Measurements from ENCODE around the gene CSMD2.

The CSMD2 gene

DNA sequence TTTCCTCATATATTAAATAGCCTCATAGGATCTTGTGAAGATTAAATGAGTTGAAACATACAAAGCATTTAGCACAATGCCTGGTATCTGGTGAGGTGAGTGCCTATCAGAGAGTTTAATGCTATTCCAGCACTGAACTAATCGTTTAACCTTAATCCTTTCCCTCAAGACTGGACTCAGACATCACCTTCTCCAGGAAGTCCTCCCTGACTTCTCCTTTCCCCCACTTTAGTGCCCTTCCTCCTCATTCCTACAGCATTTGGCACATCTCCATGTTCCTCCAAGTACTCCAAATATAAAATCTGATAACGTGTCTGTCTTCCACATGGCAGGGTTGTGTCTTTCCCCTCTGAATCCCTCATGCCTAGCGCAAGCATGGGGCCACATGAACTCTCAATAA lies 632.8 kb downstream of the CSMD2 start:
- H3K4me1 ChIP-seq (ENCODE audit: insufficient read depth, low read length, poor library complexity, severe bottlenecking), result no peaks in the 10 kb centered on the region
- H3K79me2 ChIP-seq (ENCODE audit: insufficient read depth, low read length), result no peaks in the 10 kb centered on the region
- no peaks in the 10 kb centered on the region for H3K9me2 ChIP-seq (replicated peaks; ENCODE audit: low read depth, low read length)
- no peak overlapping the region for H3K4me2 ChIP-seq (ENCODE audit: low read depth, low read length, poor library complexity, severe bottlenecking)
- H3K4me3 ChIP-seq (ENCODE audit: low read length, poor library complexity, severe bottlenecking), result no peak overlapping the region
- H3K27me3 ChIP-seq (ENCODE audit: insufficient read depth, low read length, poor library complexity, severe bottlenecking), result no peaks in the 10 kb centered on the region
- no peak overlapping the region for H3K9ac ChIP-seq (ENCODE audit: low read depth, low read length, poor library complexity, severe bottlenecking)
- H3K36me3 ChIP-seq (ENCODE audit: insufficient read depth, low read length), result no peaks in the 10 kb centered on the region
- H2AFZ ChIP-seq (ENCODE audit: low read length), result no peak overlapping the region
- no peaks in the 10 kb centered on the region for H3F3A ChIP-seq (ENCODE audit: low read depth)
- TF ChIP-seq, protein P1, sequence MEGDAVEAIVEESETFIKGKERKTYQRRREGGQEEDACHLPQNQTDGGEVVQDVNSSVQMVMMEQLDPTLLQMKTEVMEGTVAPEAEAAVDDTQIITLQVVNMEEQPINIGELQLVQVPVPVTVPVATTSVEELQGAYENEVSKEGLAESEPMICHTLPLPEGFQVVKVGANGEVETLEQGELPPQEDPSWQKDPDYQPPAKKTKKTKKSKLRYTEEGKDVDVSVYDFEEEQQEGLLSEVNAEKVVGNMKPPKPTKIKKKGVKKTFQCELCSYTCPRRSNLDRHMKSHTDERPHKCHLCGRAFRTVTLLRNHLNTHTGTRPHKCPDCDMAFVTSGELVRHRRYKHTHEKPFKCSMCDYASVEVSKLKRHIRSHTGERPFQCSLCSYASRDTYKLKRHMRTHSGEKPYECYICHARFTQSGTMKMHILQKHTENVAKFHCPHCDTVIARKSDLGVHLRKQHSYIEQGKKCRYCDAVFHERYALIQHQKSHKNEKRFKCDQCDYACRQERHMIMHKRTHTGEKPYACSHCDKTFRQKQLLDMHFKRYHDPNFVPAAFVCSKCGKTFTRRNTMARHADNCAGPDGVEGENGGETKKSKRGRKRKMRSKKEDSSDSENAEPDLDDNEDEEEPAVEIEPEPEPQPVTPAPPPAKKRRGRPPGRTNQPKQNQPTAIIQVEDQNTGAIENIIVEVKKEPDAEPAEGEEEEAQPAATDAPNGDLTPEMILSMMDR (conservative IDR thresholded peaks at IDR 0.05; ENCODE audit: low read length), result no peak
- TF ChIP-seq EZH2phosphoT487 (IDR thresholded peaks at IDR 0.05; ENCODE audit: borderline replicate concordance), result no peak
- H3K9me3 ChIP-seq (ENCODE audit: insufficient read depth, low read depth, low read length), result no peaks in the 10 kb centered on the region
- H4K20me1 ChIP-seq (ENCODE audit: insufficient read depth, low read length, poor library complexity, severe bottlenecking), result no peaks in the 10 kb centered on the region

GRCh38 chr1:33529957-33530356 lies 635.1 kb downstream of the CSMD2 start:
- no peak overlapping the region for H3K9ac ChIP-seq (ENCODE audit: low read depth, low read length, poor library complexity, severe bottlenecking)

GRCh38 chr1:33527934-33528333 lies 637.1 kb downstream of the CSMD2 start:
- H3K9me3 ChIP-seq (ENCODE audit: insufficient read depth, low read depth, low read length), result no peaks in the 10 kb centered on the region
- no peaks in the 10 kb centered on the region for H3K4me1 ChIP-seq (ENCODE audit: insufficient read depth, low read length, poor library complexity, severe bottlenecking)
- no peaks in the 10 kb centered on the region for H3K79me2 ChIP-seq (ENCODE audit: insufficient read depth, low read length)
- H3K9me2 ChIP-seq (replicated peaks; ENCODE audit: low read depth, low read length), result no peaks in the 10 kb centered on the region
- no peak for TF ChIP-seq EZH2phosphoT487 (IDR thresholded peaks at IDR 0.05; ENCODE audit: borderline replicate concordance)
- TF ChIP-seq, protein P1 (conservative IDR thresholded peaks at IDR 0.05; ENCODE audit: low read length), result no peak
- H3K27me3 ChIP-seq (ENCODE audit: insufficient read depth, low read length, poor library complexity, severe bottlenecking), result no peaks in the 10 kb centered on the region
- H2AFZ ChIP-seq (ENCODE audit: low read length), result no peak overlapping the region
- no peaks in the 10 kb centered on the region for H3F3A ChIP-seq (ENCODE audit: low read depth)
- no peaks in the 10 kb centered on the region for H4K20me1 ChIP-seq (ENCODE audit: insufficient read depth, low read length, poor library complexity, severe bottlenecking)
- H3K36me3 ChIP-seq (ENCODE audit: insufficient read depth, low read length), result no peaks in the 10 kb centered on the region
- H3K4me3 ChIP-seq (ENCODE audit: low read length, poor library complexity, severe bottlenecking), result no peak overlapping the region
- H3K4me2 ChIP-seq (ENCODE audit: low read depth, low read length, poor library complexity, severe bottlenecking), result no peak overlapping the region
- no peak overlapping the region for H3K9ac ChIP-seq (ENCODE audit: low read depth, low read length, poor library complexity, severe bottlenecking)

More at GRCh38 chr1:33529957-33530356, 635.1 kb downstream of the CSMD2 start:
- no peak overlapping the region for H2AFZ ChIP-seq (ENCODE audit: low read length)
- no peaks in the 10 kb centered on the region for H3F3A ChIP-seq (ENCODE audit: low read depth)
- no peaks in the 10 kb centered on the region for H3K27me3 ChIP-seq (ENCODE audit: insufficient read depth, low read length, poor library complexity, severe bottlenecking)
- no peaks in the 10 kb centered on the region for H3K9me3 ChIP-seq (ENCODE audit: insufficient read depth, low read depth, low read length)
- H3K4me2 ChIP-seq (ENCODE audit: low read depth, low read length, poor library complexity, severe bottlenecking), result no peak overlapping the region
- no peak overlapping the region for H3K4me3 ChIP-seq (ENCODE audit: low read length, poor library complexity, severe bottlenecking)
- no peaks in the 10 kb centered on the region for H4K20me1 ChIP-seq (ENCODE audit: insufficient read depth, low read length, poor library complexity, severe bottlenecking)
- H3K4me1 ChIP-seq (ENCODE audit: insufficient read depth, low read length, poor library complexity, severe bottlenecking), result no peaks in the 10 kb centered on the region
- H3K36me3 ChIP-seq (ENCODE audit: insufficient read depth, low read length), result no peaks in the 10 kb centered on the region
- TF ChIP-seq, protein P1 (conservative IDR thresholded peaks at IDR 0.05; ENCODE audit: low read length), result no peak
- no peak for TF ChIP-seq EZH2phosphoT487 (IDR thresholded peaks at IDR 0.05; ENCODE audit: borderline replicate concordance)
- H3K9me2 ChIP-seq (replicated peaks; ENCODE audit: low read depth, low read length), result no peaks in the 10 kb centered on the region
- no peaks in the 10 kb centered on the region for H3K79me2 ChIP-seq (ENCODE audit: insufficient read depth, low read length)
